Superior temporal gyrus (tissue), 1 donor: ENCODE measurements around the gene CLDN18.

ENCODE experiments used
- DNase-seq: peaks from one replicate; pipeline ENCODE4 v3.0.0-alpha.2; 2016; ENCODE audit errors: extremely low spot score

CLDN18 gene

DNA sequence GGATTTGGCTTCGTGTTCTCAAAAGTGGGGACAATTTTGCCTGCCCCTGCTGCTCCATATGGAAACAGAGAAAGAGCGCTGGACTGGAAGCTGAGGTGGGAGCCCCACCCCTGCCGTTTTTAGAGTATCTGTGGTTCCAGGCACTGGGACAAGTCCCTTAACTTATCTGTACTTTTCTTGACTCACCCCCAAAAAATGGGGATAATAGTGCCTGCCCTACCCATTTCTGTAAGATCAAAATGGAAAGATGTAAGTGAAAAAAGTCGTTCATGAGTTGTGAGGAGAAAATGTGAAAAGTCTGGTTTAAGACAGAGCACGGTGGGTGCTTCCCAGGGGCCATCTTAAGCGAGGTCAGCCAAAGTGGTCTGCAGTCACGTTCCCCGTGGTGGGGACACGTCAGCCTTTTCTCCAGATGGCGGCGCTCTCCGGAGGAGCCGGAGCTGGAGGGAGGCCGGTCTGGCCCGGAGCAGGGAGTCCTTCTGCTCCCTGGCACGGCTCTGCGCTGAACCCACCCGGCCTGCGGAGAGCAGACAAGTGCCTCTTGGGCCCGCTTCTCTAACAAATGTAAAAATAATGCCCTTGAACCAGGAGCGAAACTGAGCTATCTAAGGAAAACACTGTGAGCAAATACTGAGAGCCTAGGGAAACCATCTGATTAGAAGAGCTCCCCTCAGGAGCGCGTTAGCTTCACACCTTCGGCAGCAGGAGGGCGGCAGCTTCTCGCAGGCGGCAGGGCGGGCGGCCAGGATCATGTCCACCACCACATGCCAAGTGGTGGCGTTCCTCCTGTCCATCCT is at the start of gene CLDN18:
Gene CLDN18 (plus strand): TSS at position 690 of the 797 bp plus-strand sequence. CDS start 61 bp downstream, at position 751.
- DNase-seq, result no peak

DNA sequence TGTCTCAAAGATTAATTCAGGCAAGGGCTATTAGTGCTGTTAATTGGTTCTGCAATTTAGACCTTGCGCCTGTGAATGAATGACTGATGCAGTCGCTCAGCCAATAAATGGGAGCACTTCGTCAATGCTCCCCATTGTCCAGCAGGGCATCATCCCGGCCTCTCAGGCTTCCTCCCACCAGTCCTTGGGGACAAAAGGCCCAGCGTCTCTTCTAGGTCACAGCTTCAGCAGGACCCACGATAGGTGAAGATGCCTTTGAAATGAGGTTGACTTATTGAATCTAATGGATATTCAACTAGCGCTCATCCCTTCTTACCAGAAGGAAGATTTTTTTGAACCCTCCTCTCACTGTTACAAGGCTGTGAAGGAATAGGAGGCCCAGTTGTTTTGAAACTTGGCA is 47.7 kb upstream of the CLDN18 start:
- DNase-seq, result no peak

DNA sequence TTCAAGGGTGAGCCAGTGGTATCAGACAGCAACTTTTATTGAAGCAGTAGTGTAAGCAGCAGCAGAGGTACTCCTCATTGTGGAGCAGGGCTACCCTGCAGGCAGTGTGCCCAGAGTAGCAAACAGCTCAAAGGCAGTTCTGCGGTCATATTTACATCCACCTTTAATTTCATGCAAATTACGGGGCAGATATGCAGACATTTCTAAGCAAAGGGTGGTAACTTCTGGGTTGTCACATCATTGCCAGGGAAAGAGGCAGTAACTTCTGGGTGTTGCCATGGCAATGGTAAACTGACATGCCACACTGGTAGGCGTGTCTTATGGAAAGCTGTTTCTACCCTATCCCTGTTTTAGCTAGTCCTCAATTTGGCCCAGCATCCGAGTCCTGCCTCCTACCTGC is 46.5 kb upstream of the CLDN18 start:
- no peak for DNase-seq

DNA sequence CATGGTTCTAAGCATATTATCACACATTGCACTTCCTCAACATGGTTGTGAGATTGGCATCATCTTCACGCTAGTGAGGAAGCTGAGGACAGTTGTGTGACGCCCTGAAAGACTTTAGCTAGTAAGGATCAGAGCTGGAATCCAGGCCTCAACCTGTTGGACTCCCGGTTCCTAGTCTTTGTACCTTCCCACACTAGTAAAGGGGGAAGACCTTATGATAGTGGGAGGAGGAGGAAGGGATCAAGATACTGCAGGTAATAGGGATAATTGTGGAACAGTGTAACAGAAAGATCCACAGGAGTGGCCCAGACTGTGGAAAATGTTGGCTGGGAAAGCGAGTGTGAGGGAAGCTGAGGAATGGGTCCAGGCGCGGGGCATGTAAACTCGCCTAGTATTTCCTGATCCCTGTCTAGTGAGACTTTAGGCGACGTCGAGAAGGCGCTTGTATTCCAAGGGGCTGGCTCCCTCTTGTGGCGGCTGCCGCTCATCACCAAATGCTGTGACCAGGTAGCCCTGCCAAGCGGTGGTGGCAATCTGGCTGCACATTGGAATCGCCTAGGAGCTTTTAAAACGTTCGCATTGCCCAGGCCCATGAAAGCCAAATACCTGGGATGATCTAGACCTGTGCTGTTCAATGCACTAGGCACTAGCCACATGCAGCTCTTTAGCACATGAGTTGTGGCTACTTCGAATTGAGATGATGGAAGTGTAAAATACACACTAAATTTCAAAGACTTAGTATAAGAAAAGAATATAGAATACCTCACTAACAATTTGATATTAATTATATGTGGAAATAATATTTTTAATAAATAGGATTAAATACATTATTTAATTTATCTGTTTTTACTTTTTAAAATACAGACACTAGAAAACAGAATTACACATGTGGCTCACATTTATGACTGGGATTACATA is 38.8 kb upstream of the CLDN18 start:
- peak; percentile 83 for DNase-seq

DNA sequence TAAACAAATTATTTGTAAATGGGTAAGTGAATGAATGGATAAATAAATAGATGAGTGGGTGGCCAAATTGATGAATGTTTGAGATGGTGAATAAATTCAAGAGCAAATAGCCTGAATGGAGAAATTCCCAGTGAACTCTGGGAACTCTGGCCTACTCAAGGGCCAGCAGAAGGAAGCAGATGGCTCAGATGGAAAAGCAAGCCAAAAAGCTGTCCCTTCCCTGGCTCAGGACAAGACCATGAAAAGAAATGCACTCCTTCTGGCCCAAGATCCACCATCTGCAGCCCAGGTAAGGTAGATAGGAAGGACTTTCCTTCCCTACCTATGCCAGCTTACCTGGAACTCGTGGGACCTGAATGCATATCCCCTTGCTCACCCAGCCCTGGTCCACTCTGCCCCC is 37.6 kb upstream of the CLDN18 start:
- DNase-seq, result no peak

DNA sequence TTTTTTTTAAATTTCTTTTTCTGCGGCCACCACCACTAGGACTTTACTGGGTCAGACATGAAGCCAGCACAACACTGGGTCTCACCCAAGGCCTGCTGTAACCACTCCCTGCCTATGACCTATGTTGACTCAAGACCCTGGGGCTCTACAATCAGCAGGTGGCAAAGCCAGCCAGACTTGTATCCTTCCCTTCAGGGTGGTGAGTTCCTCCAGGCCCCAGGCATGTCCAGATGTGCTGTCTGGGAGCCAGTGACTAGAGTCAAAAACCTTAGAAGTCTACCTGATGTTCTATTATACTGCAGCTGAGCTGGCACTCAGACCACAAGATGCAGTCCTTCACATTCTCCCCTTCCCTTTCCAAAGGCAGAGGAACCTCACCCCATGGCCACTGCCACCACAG is 31.6 kb upstream of the CLDN18 start:
- no peak for DNase-seq

DNA sequence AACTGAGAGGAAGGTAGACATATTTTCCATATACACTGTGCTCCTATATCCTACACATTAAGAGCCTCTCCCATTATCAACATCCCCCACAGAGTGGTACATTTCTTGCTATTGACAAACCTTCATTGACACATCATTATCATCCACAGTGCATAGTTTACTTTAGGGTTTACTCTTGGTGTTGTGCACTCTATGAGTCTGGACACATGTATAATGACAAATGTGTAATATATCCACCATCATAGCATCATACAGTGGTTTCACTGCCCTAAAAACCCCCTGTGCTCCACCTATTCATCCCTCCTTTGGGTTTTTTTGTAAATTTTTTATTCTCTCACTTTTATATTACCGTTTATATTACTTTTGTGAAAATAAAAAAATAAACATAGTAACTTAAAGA is 22.2 kb upstream of the CLDN18 start:
- no peak for DNase-seq

DNA sequence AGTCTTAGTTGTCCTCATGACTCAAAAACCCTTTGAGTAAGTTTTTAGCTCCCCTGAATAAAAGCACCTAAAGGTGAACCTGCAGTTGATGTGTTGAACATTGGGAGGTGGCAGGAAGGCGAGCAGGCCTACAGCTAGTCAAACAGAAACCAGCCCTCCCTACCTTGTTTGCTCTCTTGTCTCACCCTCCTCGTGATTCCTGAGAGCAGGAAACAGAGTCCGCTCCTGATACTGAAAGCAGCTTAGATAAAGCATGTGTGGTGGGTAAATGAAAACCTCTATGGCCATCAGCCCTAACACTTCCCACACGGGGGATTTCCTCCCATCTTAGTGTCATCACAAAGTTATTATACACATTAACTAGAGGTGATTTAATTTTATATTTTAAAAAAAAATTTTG is 21.8 kb upstream of the CLDN18 start:
- DNase-seq, result no peak

DNA sequence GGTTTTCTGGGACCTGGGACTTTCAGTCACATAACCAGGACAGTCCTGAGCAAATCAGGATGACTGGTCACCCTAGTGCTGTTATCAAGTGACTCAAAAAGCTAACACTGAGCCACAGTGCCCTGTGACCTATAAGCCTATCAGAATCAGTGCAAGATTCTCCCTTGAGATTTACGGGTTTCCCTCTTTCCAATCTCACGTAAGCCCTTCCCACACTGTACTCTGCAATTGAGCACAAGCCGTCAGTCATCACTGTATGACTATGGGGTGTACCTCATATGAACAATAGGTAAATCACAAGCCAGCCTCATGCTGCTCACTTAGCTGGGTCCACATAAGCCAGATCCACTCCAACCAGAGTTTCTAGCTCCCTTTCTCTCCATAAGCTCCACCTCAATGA is 21.0 kb upstream of the CLDN18 start:
- no peak for DNase-seq

DNA sequence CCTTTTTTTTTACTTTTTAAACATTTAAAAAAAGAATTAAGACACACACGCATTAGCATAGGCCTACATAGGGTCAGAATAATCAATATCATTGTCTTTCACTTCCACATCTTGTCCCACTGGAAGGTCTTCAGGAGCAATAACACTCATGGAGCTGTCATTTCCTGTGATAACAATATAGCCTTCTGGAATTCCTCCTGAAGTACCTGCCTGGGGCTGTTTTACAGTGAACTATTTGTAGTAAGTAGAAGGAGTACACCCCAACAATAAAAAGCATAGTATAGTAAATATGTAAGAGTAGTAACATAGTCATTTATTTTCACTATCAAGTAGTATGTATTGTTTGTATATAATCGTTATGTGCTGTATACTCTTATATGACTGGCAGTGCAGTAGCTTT is 19.5 kb upstream of the CLDN18 start:
- DNase-seq, result no peak

DNA sequence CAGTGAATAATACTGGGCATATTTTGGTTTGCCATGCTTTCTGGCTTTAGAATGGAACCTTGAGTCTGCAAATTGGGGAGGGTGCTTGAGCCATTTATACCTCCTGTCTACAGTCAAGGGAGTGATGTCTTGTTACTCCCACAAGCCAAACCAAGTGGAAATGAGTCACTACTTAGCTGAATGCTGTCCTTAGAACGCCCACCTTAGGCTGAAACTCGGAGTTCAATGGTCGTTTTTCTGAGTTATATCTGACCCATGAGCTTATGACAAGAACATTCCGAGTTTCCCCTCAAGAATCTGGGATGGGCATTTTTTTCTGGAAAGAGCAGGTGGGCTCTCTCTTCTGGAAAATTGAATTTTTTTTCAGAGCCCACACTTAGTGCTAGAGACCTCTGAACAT is 17.4 kb upstream of the CLDN18 start:
- DNase-seq, result no peak

DNA sequence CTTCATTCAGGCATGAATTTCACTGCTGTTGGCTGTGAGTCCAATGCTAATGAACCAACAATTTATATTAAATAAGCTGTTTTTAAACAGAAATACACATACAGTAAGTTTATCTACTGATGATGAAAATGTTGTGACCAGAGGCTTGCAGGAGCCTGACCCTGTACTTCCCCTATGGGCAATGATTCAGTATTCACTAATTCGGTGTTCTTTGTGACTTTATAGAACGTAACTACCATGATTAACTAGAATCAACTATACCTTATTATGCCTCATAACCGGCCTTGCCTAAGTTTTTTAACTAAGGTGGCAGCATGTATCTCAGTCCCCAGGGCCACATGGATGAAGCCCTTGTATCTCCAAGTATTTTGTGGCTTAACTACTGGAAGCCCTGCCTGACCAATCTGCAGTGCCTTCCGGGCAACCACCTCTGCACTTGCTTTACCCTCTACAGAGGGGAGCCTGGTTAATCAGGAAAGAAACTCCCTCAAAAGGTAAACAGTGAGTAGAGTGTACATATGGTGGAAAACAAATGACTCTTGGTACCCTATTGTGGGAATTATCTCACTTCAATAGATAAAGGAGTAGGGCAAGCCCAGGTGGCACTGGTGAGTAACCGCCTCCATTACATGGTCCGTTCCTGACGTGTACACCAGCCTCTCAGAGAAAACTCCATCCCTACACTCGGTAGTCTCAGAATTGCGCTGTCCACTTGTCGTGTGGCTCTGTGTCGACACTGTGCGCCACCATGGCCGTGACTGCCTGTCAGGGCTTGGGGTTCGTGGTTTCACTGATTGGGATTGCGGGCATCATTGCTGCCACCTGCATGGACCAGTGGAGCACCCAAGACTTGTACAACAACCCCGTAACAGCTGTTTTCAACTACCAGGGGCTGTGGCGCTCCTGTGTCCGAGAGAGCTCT is 11.6 kb upstream of the CLDN18 start:
- no peak for DNase-seq

DNA sequence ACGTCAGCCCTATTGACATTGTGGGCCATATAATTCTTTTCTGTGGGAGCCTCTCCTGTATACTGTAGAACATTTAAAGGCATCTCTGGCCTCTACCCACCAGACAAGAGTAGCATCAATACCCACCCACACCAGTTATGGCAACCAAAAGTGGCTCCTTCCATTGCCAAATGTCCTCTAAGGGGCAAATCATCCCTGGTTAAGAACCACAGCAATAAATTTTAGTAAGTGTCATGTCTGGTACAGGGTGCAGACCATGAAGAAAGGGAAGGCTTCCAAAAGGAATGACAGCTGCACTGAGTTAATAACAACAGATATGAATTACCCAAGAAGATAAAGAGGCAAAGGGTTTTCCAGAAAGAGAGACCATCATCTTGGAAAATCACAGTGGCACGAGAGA is 6.9 kb upstream of the CLDN18 start:
- DNase-seq, result no peak

DNA sequence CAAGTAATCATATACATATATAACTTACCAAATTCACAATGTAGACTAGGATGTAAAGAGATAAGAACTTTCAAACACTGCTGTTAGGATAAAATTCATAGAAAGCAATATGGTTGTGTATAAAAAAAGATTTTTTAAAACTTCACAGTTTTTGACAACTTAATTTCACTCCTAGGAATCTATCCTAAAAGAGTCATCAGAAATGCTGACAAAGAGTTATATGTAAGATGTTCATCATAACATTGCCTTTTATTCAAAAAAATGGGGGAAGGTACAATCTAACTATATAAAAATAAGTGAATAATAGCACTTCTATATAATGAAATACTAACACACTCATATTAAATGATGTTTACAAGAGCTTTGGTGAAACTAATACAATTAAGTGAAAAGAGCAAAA is 4.3 kb upstream of the CLDN18 start:
- DNase-seq, result no peak

DNA sequence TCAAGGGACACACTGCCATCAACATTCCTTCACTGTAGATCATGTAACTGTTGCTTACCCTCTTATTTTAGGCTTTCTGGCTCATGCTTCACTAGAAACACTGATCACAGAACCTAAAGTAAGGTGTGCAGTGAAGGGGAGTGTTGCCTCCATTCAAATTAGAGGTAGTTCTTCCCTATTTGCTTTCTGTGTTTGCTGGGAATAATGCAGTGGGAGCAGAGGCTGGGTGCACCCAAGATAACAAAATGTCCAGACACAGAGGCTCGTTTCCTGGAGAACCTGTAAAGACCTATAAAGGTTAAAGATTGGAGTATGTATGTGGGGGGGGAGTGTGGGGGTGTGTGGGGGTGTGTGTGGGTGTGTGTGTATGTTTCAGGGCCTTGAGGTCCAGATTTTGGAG is 2.1 kb upstream of the CLDN18 start:
- no peak for DNase-seq

DNA sequence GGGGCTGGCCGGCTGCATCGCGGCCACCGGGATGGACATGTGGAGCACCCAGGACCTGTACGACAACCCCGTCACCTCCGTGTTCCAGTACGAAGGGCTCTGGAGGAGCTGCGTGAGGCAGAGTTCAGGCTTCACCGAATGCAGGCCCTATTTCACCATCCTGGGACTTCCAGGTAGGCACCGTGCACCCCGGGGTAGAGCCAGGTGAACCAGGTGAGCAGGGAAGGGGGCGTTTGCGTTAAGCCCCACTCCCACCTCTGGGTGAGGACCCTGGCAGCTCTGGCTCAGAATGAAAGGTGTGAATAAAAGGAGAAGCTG is 267 bp downstream of the CLDN18 start:
- no peak for DNase-seq

DNA sequence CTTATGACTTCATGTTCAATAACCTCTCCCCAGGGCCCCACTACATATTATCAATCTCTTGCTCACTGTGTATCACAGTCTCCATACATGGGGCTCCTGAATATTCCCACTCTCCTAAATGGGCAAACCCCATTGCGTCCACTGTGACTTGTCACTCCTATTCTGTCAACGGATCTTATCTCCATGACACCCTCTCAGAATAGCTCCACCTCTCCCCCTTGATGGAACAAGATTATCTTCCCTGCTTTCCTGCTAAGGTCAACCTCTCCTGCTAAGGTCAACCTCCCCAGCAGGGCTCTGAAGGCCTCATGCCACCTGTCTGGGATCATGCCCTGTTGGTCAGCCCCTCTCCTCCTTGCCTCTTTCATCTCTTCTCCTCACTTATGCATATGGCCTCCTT is 1.8 kb downstream of the CLDN18 start:
- no peak for DNase-seq

DNA sequence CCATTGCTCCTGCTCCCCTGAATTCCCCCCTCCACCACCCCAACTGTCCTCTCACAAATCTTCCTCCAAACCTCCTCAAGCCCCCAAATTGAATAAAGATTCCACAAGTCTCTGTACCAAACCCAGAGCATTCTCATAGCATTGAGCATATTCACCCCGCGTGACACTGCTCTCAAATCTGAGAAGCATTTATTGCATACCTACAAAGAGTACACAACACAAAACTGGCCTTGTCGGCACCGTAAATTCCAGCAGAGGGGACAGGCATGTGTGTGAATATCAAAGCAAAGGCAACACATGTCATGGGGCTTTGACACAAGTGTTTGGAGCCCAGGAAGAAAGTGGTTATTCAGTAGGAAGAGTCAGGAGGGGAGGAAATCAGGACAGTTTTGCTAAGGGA is 2.6 kb downstream of the CLDN18 start:
- DNase-seq, result no peak

DNA sequence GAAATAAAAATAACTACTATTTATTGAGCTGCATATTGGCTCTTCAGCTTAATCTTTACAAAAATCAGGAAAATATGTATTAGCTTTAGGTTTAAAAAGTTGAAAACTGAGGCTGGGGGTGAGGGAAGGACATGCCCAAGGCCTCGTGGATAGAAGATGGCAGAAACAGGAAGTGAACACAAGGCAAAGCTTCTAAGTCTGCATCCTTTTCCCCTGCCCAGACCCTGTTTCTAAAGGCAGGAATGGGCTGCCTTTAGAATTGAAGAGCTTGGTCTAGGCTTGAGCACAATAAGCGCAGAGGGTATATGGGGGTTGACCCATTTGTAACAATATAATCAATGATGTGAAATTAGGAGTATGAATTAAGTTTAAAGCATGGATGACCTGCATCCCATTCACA is 6.1 kb downstream of the CLDN18 start:
- no peak for DNase-seq

DNA sequence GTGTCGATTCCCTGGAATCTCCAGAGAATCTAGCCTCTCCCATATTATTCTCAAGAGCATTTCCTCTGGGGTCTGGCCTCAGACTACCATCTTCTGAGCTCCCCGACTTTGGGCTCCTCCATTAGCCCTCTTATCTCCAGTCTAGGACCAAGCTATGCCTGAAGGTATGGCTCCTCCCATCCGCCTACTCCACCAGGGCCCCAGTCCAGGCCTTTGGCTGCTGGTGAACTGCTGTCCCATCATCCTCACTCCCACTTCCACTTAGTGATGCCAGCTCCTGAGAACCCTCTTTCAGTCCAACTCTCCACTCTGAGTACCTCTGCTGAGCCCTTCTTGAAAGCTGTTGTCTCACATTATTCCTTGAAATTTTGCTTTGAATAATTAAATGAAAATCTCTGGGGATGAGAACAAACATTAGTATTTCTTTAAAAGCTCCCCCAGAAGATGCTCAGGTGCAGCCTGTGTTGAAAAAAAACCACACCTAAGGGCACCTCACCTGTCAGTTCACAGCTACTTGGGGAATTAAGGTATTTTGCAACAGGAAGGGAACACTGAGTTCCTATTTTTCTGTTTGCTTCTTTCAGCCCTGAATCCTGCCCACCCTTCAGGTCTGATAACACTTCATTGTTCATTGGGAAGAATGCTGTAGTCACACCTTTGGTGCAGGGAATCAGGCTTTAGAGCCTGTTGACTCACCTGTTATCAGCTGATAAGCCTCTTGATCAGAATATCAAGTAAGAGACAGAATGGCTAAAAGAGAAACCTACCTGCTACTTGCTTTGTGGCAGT is 9.5 kb downstream of the CLDN18 start:
- DNase-seq, result no peak

DNA sequence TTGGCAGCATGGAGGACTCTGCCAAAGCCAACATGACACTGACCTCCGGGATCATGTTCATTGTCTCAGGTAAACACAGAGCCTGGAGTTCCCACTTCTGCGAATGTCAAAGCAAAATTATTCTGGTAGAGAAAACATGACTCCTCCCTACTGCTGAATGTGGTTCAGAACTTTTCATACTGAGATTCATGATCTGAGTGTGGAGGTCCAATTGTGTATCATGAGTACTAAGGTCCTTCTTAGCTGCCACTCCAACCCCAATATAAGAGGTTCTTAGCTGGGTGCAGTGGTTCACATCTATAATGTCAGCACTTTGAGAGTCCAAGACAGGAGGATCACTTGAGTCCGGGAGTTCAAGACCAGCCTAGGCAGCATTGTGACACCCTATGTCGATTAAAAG is 13.8 kb downstream of the CLDN18 start:
- no peak for DNase-seq
